Esophagus squamous epithelium (tissue), 5 donors: Measurements from ENCODE around the gene PCDHGA7. TPM values are rescaled to one million over a fixed set of nuclear protein-coding genes. Genes with fewer than 3 reads are reported as not detected.
"Not testable (repeated sequence)": the region's sequence is repeated elsewhere in the genome, so short reads cannot be mapped to it uniquely, and the experiment has no call there.

ENCODE experiments used
- DNase-seq: peaks from one replicate; lab custom pipeline; 2025; lab: John Stamatoyannopoulos, UW
- H3K27ac ChIP-seq, 4 donors: fragments of 200-600 bp; sonication (generic); one replicate each; pipeline ENCODE4 v1.5.1; 2016 to 2019; ENCODE audit warnings: mild to moderate bottlenecking in 1 of 4
- H3K27me3 ChIP-seq, 4 donors: fragments of 200-600 bp; sonication (generic); 1 replicate in 3 of 4; 2 replicates in 1 of 4; pipeline versions ENCODE4 v1.5.1 to v1.6.0; 2017 to 2021; ENCODE audit warnings: antibody characterized with exemption in 1 of 4
- H3K36me3 ChIP-seq, 3 donors: fragments of 200-600 bp; sonication (generic); one replicate each; pipeline ENCODE4 v1.5.1; 2016 to 2019
- H3K4me1 ChIP-seq, 3 donors: fragments of 200-600 bp; sonication (generic); one replicate each; pipeline ENCODE4 v1.5.1; 2017 to 2019
- H3K4me3 ChIP-seq, 4 donors: fragments of 200-600 bp; sonication (generic); 1 replicate in 3 of 4; 2 replicates in 1 of 4; pipeline ENCODE4 v1.5.1; 2016 to 2019; ENCODE audit warnings: mild to moderate bottlenecking in 2 of 4, moderate library complexity in 1 of 4
- H3K9me3 ChIP-seq, 3 donors: fragments of 200-600 bp; sonication (generic); one replicate each; pipeline ENCODE4 v1.5.1; 2016 to 2019
- CTCF ChIP-seq, 6 experiments: fragments of 450-650 bp in 4 of 6; fragments of 200-600 bp in 2 of 6; sonication (generic) in 2 of 6; IDR thresholded peaks; one replicate each; pipeline ENCODE4 v1.5.1; 2016 to 2019; ENCODE audit warnings: antibody characterized with exemption in 6 of 6, mild to moderate bottlenecking in 4 of 6, moderate library complexity in 4 of 6
- POLR2A ChIP-seq, 4 donors: fragments of 450-650 bp; IDR thresholded peaks; one replicate each; pipeline ENCODE4 v1.6.1; 2017; ENCODE audit warnings: antibody characterized with exemption in 4 of 4, mild to moderate bottlenecking in 4 of 4, moderate library complexity in 3 of 4
- WGBS, 2 donors: methylation state at CpG; one replicate each; pipeline ENCODE4 v1.1.5; 2018; 5-methylcytosine and 5-hydroxymethylcytosine counted together
- intact Hi-C: fragments of 100-400 bp; cut with DNase I; formaldehyde crosslinking; loops from one replicate; pipeline ENCODE4 v1.15.0; 2022
- total RNA-seq, 4 donors: library from RNA; depleted of rRNA; stranded (reverse); fragments of >200 nt; gene quantifications; one replicate each; pipeline ENCODE4 v1.1.0, GENCODE V29; 2016
- donor health status: DM: yes; HTN: yes; CAD: no.

PCDHGA7 gene
- total RNA-seq, 4 donors from 2014 or later, result 0.32 to 3.2 (median 2.5) TPM

GRCh38 chr5:141369994-141370848 is 12.3 kb upstream of the PCDHGA7 start, which contains the start of gene PCDHGB3:
TSS of gene PCDHGB3 (plus strand) at chr5:141370242. CDS start at chr5:141370395, 153 bp downstream.
- Histone ChIP-seq H3K4me1 (no peaks in the 10 kb centered on the region), H3K27me3 (peaks cover 0 to 50% (median 0%) of the 10 kb centered on the region in 4 donors), H3K27ac (no peak within 1 kb of the TSS), H3K4me3 (peak within 1 kb of the TSS in 2 of 4 donors; percentile 28 to 47), H3K9me3 (peaks cover 0 to 99% (median 85%) of the 10 kb centered on the region in 3 donors), H3K36me3 (no peaks in the 10 kb centered on the region)
- intact Hi-C loops, result no loop called here
- TF ChIP-seq CTCF (IDR thresholded peaks at IDR 0.05), result peak in 1 of 6 experiments; percentile 31
- TF ChIP-seq POLR2A (IDR thresholded peaks at IDR 0.05), result no peak
- no peak for DNase-seq
- 23 to 32% methylated on average over 26 to 27 of the region's 32 CpGs for WGBS, 2 donors

- 35 to 59% methylated on average over 12 to 27 of the region's 69 CpGs for WGBS, 2 donors
- TF ChIP-seq POLR2A (IDR thresholded peaks at IDR 0.05) (no peak), CTCF (IDR thresholded peaks at IDR 0.05) (no peak)
- intact Hi-C loops, result no loop called here
- H3K4me1 ChIP-seq, result no peaks in the 10 kb centered on the region
- H3K9me3 ChIP-seq, result peaks cover 0 to 98% (median 82%) of the 10 kb centered on the region in 3 donors
- DNase-seq, result no peak
- H3K36me3 ChIP-seq, result no peaks in the 10 kb centered on the region
- H3K27me3 ChIP-seq, result peaks cover 0 to 35% (median 0%) of the 10 kb centered on the region in 4 donors
- peak overlapping the region in 1 of 4 donors; percentile 9 for H3K4me3 ChIP-seq
- no peak overlapping the region for H3K27ac ChIP-seq
Measured at GRCh38 chr5:141371572-141372475, 10.7 kb upstream of the PCDHGA7 start.

- peak within 1 kb of the TSS in 2 of 4 donors; percentile 28 to 49 for H3K4me3 ChIP-seq
- peak in 1 of 6 experiments; percentile 31 for TF ChIP-seq CTCF (IDR thresholded peaks at IDR 0.05)
- TF ChIP-seq POLR2A (IDR thresholded peaks at IDR 0.05), result no peak
- H3K4me1 ChIP-seq, result no peaks in the 10 kb centered on the region
- peaks cover 0 to 27% (median 0%) of the 10 kb centered on the region in 4 donors for H3K27me3 ChIP-seq
- DNase-seq, result no peak
- H3K36me3 ChIP-seq, result no peaks in the 10 kb centered on the region
- WGBS, 2 donors, result 22 to 23% methylated on average over 9 to 11 of the region's 27 CpGs
- intact Hi-C loops, result no loop called here
- peaks cover 0 to 97% (median 89%) of the 10 kb centered on the region in 3 donors for H3K9me3 ChIP-seq
- no peak within 1 kb of the TSS for H3K27ac ChIP-seq
Measured at GRCh38 chr5:141373673-141374317, 8.7 kb upstream of the PCDHGA7 start, which contains the start of gene PCDHGA6. TSS of gene PCDHGA6 (plus strand) at chr5:141373891. CDS start at chr5:141374084, 193 bp downstream.

GRCh38 chr5:141374627-141375026 is 7.9 kb upstream of the PCDHGA7 start:
- H3K4me3 ChIP-seq, result peak overlapping the region in 1 of 4 donors; percentile 49
- H3K27me3 ChIP-seq, result peaks cover 0 to 23% (median 0%) of the 10 kb centered on the region in 4 donors
- peaks cover 0 to 97% (median 85%) of the 10 kb centered on the region in 3 donors for H3K9me3 ChIP-seq
- H3K27ac ChIP-seq, result no peak overlapping the region
- intact Hi-C loops, result no loop called here
- no peaks in the 10 kb centered on the region for H3K4me1 ChIP-seq
- DNase-seq, result no peak
- H3K36me3 ChIP-seq, result no peaks in the 10 kb centered on the region
- 72 to 73% methylated on average over 14 of the region's 14 CpGs for WGBS, 2 donors
- no peak for TF ChIP-seq CTCF (IDR thresholded peaks at IDR 0.05)
- no peak for TF ChIP-seq POLR2A (IDR thresholded peaks at IDR 0.05)

- H3K4me3 ChIP-seq, DNase-seq: not testable (repeated sequence)
- peaks cover 0 to 93% (median 76%) of the 10 kb centered on the region in 3 donors for H3K9me3 ChIP-seq
Measured at GRCh38 chr5:141375444-141376155, 6.9 kb upstream of the PCDHGA7 start.

More at GRCh38 chr5:141375444-141376155, 6.9 kb upstream of the PCDHGA7 start:
- H3K36me3 ChIP-seq, H3K27ac ChIP-seq, H3K4me1 ChIP-seq, intact Hi-C loops: not testable (repeated sequence)
- 48 to 50% methylated on average over 8 to 14 of the region's 48 CpGs for WGBS, 2 donors
- peaks cover 0 to 20% (median 0%) of the 10 kb centered on the region in 4 donors for H3K27me3 ChIP-seq
